NCI-H1092 treated with DMSO at 0.1 percent for 48 hours (cell line): ENCODE results near the gene LRP5.
"Not testable (repeated sequence)": the region's sequence is repeated elsewhere in the genome, so short reads cannot be mapped to it uniquely, and the experiment has no call there.

Experiments
- DNase-seq: peaks from one replicate; lab custom pipeline; 2025; lab: John Stamatoyannopoulos, UW

The LRP5 gene

DNA sequence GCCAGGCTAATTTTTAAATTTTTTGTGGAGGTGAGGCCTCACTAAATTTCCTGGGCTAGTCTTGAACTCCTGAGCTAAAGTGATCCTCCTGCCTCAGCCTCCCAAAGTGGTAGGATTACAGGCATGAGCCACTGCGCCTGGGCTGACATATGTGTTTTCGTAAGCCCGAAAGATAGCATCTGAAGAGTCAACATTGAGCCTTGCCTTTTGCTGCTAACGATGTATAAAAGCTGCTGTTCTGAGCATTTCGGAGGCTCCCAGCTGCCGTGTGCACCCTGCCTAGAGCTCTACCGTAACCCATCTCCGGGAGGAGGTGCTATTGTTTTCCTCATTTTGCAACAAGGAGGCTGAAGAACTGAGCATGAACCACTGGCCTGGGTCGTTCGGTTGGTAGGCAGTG is 130.0 kb downstream of the LRP5 start:
- no peak for DNase-seq

DNA sequence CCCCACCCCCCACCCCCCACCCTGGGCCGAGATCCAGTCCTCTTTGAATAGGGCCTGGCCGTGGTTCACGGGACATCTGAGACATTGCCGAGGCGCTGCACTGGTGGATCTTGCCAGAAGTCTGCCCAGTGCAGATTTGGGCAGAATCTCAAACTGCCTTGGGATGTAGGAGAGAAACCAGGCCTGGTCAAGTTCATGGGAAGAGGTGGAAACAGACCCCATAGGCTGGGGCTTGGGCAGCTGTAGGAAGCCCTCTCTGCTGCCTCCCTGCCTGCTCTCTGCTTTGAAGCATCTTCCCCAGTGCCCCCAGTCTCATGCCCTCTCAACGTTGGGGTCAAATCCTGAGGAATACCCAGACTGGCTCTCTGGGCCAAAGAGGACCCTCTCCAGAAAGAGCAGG is 132.2 kb downstream of the LRP5 start:
- no peak for DNase-seq

DNA sequence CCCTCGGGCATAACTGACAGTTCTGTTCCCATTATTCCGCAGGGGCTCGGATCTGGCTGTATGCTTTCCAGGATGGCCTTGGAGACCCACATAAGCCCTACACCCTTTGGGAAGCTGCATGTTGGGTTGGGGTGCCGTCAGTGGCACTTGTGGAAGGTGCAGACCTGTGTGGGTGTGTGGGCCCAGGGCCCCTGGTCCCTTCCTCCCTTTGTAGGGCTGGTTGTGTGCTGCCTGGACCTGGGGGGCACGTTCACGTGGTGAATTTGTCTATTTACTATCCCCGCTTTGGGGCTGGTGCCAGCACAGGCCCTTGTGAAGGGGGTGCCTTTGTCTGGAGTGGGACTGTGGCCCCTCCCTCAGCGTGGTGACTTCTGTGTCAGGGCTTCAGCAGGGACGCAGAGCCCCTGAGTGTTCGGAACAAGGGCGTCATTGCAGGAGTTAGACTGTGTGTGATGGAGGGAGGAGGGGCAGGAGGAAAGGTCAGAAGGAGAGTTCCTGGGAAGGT is 133.2 kb downstream of the LRP5 start:
- no peak for DNase-seq

DNA sequence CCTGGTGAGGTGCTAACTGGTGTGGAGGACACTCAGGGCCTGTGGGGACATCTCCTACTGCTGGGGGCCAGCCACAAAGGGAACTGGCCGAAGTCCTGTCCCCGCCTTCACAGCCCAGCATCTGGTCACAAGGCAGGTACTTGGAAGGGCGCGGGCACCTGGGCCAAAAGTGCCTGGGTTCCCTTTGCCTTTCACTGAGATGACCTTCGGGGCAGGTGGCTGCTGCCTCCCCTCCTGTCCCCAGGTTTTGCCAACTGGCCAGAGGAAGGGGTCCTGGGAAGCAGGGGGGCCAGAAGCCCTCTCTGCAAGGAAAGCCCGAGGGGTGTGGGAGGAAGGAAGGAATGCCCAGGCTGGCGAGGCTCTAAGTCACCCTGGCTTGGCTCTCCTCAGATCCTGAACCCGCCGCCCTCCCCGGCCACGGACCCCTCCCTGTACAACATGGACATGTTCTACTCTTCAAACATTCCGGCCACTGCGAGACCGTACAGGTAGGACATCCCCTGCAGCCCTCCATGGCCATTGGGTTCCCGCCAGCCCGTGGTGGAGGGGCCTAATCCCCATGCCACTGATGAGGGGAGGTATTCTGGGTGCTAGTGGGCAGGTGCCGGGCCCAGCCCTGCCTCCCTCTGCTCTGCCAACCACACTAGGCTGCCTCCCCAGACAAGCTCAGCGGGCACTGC is 133.8 kb downstream of the LRP5 start:
- no peak for DNase-seq

DNA sequence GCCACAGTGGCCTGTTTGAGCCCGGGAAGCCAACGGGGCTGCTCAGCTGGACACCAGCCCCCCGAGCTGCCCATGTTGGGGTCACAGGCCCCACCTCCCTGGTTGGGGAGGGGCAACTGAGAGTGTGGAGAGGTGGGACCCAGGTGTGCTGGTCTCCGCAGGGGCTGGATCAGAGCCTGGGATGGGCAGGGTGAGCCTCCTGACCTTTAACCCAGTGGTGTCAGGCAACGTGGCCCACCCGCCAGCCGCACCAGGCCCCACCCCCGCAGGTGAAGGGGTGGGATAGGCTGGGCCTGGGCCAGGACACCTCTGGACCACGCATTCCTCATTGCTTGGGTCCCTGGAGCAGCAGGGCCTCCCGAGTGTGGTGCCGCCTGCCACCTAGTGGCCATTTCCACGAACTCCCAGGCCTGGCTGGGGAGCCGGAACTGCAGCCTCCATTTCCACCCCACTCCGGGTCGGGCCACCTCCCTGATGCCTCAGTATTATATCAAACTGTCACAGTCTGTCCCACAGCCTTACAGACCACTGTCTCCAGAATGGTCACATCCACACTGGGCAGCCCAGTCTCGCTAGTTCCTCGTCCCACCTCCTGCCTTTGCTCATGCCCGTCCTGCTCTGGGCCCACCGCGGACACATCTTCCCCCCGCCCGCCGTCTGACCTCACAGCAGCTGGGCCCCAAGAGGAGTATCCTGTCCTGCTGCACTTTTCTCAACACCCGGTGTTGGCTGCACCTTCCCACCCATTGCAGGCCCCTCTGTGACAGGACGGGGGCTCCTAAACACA is 134.8 kb downstream of the LRP5 start:
- peak; percentile 50 for DNase-seq

DNA sequence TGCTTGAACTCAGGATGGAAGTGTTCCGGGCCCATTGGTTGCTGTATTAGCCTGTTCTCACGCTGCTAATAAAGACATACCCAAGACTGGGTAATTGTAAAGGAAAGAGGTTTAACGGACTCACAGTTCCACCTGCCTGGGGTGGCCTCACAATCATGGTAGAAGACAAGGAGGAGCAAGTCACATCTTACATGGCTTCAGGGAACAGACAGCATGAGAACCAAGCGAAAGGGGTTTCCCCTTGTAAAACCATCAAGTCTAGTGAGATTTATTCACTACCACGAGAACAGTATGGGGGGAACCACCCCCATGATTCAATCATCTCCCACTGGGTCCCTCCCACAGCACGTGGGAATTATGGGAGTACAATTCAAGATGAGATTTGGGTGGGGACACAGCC is 135.5 kb downstream of the LRP5 start:
- DNase-seq: not testable (repeated sequence)

DNA sequence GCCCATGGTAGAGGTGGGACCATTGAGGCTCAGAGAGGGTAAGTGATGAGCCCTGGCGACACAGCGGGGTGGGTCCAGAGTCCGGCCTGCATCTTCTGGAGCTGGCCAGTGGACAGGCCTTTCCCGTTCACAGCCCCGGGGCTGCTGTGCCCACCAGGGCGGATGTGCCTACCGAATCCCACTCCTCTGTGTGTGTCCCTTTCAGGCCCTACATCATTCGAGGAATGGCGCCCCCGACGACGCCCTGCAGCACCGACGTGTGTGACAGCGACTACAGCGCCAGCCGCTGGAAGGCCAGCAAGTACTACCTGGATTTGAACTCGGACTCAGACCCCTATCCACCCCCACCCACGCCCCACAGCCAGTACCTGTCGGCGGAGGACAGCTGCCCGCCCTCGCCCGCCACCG is 136.2 kb downstream of the LRP5 start:
- DNase-seq: no peak

DNA sequence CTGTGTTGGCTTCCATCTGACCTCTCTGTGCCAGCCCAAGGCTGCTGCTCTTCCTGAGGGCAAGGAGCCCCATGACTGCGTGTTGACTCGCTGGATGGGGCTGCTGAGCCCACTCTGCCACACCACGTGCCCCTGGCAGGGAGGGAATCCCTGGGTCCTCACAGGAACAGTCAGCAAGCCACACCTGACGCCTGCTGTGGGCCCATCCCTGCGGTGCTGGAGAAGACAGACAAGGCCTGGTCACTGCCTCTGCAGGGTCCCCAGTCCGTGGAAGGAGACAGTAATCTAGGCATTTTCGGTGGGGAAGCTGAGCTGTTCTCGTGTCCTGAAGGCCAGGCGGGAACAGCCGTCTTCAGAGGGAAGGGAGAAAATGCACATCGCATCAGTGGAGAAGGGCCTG is 137.6 kb downstream of the LRP5 start:
- DNase-seq: no peak

DNA sequence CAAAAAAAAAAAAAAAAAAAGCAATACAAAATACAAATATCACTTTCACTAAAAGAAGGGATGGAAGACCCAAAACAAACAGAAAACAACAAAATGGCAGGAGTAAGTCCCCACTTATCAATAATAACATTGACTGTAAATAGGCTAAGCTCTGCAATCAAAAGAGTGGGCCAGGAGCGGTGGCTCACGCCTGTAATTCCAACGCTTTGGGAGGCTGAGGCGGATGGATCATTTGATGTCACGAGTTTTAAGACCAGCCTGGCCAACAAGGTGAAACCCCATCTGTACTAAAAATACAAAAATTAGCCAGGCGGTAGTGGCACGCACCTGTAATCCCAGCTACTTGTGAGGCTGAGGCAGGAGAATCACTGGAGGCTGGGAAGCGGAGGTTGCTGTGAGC is 138.3 kb downstream of the LRP5 start:
- no peak for DNase-seq

DNA sequence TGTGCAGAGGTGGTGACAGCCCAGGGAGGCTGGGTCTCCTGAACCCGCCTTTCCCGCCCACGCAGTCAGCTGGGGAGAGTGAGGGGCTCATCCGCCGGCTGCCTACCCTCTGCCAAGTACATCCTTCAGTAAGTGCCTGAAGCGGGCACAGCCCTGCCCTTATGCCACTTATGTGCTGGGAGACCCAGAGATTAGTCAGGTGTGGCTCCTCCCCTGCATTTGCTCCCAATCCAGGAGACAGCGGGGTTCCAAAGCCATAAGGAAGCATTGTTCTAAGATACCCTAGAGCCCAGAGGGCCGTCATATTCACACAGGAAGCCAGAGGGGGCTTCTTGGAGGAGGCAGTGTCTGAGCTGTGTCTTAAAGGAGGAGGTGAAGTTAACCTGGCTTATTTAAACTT is 142.4 kb downstream of the LRP5 start:
- DNase-seq: peak; percentile 41

DNA sequence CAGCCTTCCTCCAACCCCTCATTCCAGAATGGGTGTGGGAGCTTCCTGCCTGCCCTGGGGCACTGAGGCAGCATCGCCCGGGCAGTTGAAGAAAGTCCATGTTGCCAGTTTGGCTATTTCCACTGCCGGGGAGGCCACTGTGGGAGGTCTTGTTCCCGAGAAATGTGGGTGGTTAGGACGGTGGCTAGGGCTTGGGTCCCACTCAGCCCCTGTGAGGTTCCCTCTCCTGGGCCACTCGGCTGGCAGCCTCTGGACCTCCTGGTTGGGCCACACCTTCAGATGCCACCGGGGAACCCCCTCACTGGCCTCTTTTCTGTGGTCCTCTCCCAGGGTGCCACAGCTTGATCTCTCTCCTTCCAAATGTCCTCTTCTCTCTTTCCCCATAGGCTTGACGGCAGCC is 143.1 kb downstream of the LRP5 start:
- DNase-seq: no peak

DNA sequence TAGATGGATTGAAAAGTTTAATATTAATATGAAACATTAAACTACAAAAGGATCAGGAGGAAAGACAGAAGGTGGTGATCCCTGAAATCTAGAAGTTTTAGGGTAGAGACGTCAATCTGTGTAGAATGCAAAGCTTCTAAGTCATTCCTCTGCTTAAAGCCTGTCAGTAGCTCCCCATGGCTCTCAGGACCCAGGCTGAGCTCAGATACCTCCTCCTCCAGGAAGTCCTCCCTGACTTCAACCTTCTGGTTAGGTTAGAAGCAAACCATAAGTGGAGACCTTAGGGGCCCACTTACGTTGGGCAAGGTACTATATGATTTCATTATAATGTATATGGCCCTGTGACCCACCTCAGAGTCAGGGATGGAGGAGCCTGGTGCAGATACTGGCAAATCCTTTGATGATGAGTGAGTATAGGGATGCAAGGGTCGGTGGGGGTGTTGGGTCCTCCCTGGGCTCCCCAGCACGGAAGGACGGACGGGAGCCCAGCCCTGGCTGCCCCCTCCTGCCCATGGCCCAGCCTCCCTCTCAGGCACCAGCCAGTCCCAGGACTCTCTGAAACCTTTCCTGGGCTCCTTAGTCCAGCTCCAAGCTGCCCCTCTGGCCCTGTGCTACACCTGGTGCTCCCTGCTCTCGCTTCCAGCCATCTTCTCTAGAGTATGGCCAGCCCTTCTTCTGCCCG is 145.0 kb downstream of the LRP5 start:
- DNase-seq: no peak

DNA sequence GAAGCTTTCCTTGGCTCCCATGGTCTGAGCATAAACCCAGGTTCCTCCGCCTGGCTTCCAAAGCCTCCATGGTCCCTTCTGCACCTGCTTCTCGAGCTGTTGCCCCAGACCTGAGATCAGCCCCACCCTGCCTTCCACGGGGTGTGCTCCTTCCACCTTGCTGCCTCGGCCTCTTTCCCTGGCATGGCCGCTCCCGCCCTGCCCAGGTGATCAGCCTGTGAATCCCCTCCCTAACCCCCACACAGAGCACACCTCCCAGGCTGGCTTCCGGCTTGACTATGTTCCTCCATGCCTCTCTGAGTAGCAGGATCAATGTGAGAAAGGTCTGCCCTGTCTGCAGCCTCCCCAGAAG is 145.5 kb downstream of the LRP5 start:
- DNase-seq: no peak

DNA sequence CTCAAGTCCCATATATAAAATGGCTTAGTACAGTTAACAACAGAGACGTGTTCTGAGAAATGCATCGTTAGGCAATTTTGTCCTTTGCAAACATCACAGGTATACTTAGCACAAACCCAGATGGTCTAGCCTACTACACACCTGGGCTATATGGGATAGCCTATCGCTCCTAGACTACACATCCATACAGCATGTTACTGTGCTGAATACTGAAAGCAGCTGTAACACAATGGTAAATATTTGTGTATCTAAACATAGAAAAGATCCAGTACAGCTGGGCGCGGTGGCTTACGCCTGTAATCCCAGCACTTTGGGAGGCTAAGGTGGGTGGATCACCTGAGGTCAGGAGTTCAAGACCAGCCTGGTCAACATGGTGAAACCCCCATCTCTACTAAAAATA is 145.9 kb downstream of the LRP5 start:
- not testable (repeated sequence) for DNase-seq

DNA sequence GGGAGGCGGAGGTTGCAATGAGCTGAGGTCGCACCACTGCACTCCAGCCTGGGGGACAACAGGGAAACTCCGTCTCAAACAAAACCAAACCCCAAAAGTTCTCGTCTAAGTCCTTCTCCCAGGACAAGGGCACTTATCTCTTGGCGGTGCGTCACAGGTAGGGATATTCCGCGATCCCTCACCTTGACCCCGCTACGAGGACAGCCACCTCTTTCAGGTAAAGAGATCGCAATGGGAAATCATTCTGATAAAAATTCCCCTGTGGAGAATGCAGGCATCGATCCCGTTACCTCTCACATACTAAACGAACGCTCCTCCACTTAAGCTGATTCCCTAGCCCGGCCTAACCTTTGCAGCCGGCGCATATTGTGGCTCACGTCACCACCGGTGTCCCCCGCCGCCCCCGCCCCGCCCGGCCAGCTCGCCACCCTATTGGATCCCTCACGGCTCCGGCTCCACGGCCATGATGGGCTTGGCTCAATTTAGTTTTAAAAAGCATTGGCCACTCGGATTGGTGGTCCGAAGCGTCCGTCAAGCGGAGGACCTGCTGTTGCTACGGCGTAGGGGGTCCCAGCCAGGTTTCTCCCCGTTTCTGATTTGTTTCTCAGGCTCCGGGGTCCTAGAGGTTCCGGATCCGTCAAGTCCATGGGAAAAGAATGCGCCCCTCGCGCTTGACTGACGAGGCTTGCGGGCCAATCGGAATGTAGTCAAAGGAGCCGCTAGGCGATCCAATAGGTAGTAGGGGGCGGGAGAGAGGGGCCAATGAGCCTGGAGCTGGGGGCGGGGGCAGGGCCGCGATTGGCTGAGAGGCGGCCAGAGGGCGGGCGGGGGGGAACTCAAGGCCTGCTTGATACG is 147.7 kb downstream of the LRP5 start:
- DNase-seq: peak; percentile 100

DNA sequence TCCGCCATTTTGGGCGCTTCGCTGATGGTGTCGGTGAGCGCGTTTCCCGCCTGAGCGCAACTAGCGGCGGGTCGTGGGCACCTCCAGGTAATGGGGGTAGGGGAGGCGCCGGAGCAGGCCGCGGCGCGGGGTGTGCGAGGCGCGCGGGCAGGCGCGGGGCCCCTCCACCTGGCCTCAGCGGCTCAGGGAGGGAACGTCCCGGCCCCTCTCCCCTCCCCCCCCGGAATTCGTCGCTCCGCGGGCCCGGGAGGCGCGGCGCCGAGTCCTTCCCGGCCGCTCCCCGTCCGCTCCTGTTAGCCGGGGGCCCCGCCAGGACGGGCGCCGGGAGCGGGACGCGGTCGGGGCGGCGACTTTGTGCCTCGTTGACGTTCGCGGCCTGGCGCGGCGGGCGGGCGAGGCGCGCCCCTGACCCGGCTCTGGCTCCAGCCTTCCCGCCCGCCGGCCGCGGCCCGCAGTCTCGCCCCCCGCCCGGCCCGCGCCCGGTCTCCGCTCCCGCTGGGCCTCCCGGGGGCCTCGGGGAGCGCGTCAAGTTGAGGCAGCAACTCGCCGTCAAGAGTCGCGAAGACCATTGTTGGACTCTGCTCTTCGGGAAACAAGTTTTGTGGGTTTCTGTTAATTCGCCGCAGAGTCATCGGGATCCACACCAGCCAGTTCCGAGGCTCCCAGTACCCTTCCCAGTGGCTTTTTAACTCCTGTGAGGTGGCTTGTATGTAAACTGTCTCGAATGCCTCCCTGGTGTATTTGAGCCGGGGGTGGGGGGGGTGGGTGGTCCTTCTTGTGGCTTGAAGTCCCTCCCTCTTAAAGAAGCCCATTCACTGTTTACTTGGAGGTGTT is 148.6 kb downstream of the LRP5 start, which contains the start of gene PPP6R3:
Gene PPP6R3, plus strand, starts transcription at position 12 of the 834 bp plus-strand sequence. CDS start 76,913 bp downstream, outside the sequence.
- peak; percentile 35 for DNase-seq

DNA sequence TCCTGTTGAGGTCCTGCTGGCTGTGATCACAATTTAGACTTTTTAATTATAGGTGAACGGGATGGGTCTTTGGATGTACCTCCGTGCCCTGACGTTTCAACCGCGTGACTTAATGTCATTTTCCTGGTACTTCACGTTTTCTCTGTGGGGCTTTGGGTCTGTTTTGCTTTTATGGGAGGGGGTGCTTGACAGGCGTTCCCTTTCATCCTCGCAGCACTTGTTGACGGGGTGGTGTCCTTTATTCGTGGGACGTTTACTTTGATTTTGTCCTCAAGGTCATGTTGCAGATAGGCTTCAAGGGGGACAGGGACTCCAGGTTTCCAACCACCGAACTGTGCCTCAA is 149.2 kb downstream of the LRP5 start:
- DNase-seq: no peak

DNA sequence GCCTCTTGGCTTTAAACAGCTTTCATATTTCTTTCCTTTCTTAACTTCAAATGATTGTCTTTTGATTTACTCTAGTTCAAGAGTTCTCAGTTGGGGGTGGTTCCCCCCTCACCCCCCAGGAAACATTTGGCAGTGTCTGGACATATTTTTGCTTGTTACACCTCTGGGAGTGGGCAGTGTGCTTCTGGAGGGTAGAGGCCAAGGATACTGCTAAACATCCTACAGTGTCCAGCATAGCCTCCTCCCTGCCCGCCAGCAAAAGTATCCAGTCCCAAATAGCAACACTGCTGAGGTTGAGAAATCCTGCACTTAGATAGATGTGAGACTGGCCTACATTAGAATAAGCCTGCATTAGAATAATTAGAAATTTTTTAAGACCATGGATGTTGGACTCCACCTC is 151.3 kb downstream of the LRP5 start:
- DNase-seq: no peak

DNA sequence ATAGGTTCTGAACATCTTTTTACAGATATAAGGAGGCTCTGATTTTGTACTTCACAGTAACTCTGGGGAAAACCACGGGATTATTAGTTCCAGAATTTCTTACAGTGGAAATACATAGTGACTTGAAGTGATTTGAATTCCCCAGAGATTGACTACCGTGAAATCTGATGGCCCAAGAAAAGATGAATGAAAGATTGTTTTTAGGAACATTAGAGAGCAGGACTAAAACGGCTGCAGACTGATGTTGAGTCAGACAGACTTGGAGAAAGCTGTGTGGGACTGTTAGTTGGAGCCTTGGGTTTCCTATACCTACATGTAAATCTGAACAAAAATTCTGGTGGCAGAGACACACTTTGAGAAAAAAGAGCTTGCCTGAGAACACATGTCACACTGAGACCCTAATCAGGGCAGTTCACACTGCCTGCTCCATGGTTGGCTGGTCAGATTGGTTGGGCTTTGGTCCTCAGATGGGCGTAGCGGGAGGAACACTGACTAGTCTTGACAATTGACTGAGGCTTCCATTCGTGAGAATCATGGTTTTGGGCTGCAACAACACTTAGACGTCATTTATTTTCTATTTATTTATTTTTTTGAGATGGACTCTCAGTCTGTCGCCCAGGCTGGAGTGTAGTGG is 154.9 kb downstream of the LRP5 start:
- no peak for DNase-seq

DNA sequence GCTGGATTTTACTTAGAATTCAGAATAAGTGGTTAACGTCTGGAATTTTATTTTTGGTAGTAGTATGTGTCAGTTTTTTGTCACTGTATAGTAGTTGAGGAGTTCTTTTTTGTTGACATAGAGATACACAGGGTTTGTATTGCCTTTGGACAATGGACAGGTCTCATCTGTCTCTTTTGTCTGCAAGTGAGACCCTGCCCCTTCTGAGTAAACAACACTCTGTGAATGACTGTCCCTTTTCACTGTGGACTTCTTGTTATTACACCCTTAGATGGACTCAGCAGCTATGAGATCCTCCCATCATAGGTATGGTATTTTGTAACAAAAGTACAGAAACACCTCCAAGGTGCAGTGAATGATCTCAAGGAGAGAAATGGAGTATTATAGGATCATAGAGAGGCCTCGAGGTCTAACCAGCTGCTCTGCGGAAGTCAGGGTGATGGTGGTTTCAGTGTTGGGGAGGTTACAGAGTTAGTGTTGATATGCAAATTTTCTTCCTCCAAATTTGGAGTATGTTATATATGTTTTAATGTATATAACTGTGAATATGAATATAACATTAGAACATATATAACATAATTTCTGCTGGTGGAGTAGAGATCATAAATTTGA is 155.9 kb downstream of the LRP5 start:
- DNase-seq: no peak
